ENCODE data around the gene PAM16.

DNA sequence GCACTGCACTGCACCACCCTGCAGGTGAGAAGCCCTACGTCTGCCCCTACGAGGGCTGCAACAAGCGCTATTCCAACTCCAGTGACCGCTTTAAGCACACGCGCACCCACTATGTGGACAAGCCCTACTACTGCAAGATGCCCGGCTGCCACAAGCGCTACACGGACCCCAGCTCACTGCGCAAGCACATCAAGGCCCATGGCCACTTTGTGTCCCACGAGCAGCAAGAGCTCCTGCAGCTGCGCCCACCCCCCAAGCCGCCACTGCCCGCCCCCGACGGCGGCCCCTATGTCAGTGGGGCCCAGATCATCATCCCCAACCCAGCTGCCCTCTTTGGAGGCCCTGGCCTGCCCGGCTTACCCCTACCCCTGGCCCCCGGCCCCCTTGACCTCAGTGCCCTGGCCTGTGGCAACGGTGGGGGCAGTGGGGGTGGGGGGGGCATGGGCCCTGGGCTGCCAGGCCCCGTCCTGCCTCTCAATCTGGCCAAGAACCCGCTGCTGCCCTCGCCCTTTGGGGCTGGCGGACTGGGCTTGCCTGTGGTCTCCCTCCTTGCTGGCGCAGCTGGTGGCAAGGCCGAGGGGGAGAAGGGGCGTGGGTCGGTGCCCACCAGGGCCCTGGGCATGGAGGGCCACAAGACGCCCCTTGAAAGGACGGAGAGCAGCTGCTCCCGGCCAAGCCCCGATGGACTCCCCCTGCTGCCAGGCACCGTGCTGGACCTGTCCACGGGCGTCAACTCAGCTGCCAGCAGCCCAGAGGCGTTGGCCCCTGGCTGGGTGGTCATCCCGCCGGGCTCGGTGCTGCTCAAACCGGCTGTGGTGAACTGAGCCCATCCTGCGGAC lies 14.2 kb downstream of the PAM16 start:
- TF ChIP-seq, protein P1, sequence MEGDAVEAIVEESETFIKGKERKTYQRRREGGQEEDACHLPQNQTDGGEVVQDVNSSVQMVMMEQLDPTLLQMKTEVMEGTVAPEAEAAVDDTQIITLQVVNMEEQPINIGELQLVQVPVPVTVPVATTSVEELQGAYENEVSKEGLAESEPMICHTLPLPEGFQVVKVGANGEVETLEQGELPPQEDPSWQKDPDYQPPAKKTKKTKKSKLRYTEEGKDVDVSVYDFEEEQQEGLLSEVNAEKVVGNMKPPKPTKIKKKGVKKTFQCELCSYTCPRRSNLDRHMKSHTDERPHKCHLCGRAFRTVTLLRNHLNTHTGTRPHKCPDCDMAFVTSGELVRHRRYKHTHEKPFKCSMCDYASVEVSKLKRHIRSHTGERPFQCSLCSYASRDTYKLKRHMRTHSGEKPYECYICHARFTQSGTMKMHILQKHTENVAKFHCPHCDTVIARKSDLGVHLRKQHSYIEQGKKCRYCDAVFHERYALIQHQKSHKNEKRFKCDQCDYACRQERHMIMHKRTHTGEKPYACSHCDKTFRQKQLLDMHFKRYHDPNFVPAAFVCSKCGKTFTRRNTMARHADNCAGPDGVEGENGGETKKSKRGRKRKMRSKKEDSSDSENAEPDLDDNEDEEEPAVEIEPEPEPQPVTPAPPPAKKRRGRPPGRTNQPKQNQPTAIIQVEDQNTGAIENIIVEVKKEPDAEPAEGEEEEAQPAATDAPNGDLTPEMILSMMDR (IDR thresholded peaks at IDR 0.05; ENCODE audit: poor library complexity, severe bottlenecking): no peak
- TF ChIP-seq TAF1 (IDR thresholded peaks at IDR 0.05; ENCODE audit: low read depth) (no peak), POLR2AphosphoS5 (IDR thresholded peaks at IDR 0.05) (no peak), SMC3 (conservative IDR thresholded peaks at IDR 0.05; ENCODE audit: poor library complexity) (no peak), EZH2 (IDR thresholded peaks at IDR 0.05; ENCODE audit: borderline replicate concordance, insufficient read depth, low read length, poor library complexity, severe bottlenecking) (no peak), EP300 (conservative IDR thresholded peaks at IDR 0.05; ENCODE audit: poor library complexity, severe bottlenecking) (no peak), RAD21 (conservative IDR thresholded peaks at IDR 0.05) (no peak)
- TF ChIP-seq, protein P2, sequence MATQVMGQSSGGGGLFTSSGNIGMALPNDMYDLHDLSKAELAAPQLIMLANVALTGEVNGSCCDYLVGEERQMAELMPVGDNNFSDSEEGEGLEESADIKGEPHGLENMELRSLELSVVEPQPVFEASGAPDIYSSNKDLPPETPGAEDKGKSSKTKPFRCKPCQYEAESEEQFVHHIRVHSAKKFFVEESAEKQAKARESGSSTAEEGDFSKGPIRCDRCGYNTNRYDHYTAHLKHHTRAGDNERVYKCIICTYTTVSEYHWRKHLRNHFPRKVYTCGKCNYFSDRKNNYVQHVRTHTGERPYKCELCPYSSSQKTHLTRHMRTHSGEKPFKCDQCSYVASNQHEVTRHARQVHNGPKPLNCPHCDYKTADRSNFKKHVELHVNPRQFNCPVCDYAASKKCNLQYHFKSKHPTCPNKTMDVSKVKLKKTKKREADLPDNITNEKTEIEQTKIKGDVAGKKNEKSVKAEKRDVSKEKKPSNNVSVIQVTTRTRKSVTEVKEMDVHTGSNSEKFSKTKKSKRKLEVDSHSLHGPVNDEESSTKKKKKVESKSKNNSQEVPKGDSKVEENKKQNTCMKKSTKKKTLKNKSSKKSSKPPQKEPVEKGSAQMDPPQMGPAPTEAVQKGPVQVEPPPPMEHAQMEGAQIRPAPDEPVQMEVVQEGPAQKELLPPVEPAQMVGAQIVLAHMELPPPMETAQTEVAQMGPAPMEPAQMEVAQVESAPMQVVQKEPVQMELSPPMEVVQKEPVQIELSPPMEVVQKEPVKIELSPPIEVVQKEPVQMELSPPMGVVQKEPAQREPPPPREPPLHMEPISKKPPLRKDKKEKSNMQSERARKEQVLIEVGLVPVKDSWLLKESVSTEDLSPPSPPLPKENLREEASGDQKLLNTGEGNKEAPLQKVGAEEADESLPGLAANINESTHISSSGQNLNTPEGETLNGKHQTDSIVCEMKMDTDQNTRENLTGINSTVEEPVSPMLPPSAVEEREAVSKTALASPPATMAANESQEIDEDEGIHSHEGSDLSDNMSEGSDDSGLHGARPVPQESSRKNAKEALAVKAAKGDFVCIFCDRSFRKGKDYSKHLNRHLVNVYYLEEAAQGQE (IDR thresholded peaks at IDR 0.05; ENCODE audit: borderline replicate concordance): no peak
